Measurements from ENCODE around the gene TMEM182. TPM values are rescaled to one million over a fixed set of nuclear protein-coding genes. Genes with fewer than 3 reads are reported as not detected.

The TMEM182 gene
- total and polyA plus RNA-seq, 2 of the 4 experiments (the other 2 are of a cell fraction): 1.3 to 1.4 TPM

DNA sequence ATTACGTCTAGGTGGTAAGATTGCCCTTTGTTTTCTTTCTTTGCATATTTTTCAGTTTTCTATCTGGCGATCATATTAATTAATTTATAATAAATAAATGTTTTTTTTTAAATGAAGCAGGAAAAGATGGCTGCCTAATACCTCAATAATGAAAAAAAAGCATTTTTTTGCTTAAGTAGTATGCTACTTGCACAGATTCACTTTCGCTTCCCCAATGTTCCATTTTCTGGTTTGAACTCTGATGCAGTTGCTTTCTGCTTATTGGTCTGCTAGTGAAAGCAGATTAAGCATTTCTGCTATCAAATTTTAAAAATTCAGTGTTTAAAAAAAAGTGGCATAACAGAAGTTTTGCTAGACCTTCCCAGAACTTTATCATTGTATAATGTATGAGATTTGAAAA lies 11.9 kb upstream of the TMEM182 start:
- DNase-seq (no peak), ATAC-seq (ENCODE audit: low read depth) (no peak)
- Histone ChIP-seq H3K56ac (ENCODE audit: extremely low read depth, insufficient read depth, low read length) (no peak overlapping the region), H3K4me1 (ENCODE audit: control insufficient read depth, insufficient read depth, low read length) (no peaks in the 10 kb centered on the region), H2AK5ac (ENCODE audit: low read depth, low read length) (no peak overlapping the region), H2BK15ac (ENCODE audit: low read depth, low read length) (no peak overlapping the region), H3K9me1 (ENCODE audit: insufficient read depth, low read length) (no peaks in the 10 kb centered on the region), H3K4me2 (ENCODE audit: low read depth, low read length) (no peak overlapping the region), H3K4me3 (ENCODE audit: insufficient read depth, low read depth, low read length) (no peak overlapping the region), H3K18ac (ENCODE audit: low read depth, low read length) (no peak overlapping the region), H2BK5ac (ENCODE audit: low read depth, low read length, poor library complexity, severe bottlenecking) (no peak overlapping the region), H2BK120ac (ENCODE audit: low read depth, low read length) (no peak overlapping the region), H4K8ac (ENCODE audit: low read depth in 2 of 2, low read length in 2 of 2) (no peak overlapping the region), H4K91ac (ENCODE audit: insufficient read depth, low read depth, low read length) (no peak overlapping the region), H3K27me3 (ENCODE audit: control insufficient read depth, insufficient read depth, low read length) (no peaks in the 10 kb centered on the region; the same call in 1 of the 2 replicates), H4K20me1 (ENCODE audit: insufficient read depth, low read length) (no peaks in the 10 kb centered on the region), H2AK9ac (replicated peaks; ENCODE audit: low read depth, low read length, poor library complexity) (no peak overlapping the region), H3K4ac (ENCODE audit: low read depth, low read length) (no peak overlapping the region), H3K23ac (ENCODE audit: low read depth, low read length) (no peak overlapping the region), H3K9ac (ENCODE audit: low read depth, low read length) (no peak overlapping the region), H3K9me3 (ENCODE audit: control insufficient read depth, insufficient read depth, low read length) (no peaks in the 10 kb centered on the region), H3K79me1 (ENCODE audit: low read depth in 1 of 2, low read length in 2 of 2) (no peaks in the 10 kb centered on the region), H3K27ac (ENCODE audit: insufficient read depth, low read length) (no peak overlapping the region), H2AFZ (replicated peaks; ENCODE audit: low read length, poor library complexity) (no peak overlapping the region), H2BK20ac (ENCODE audit: low read depth, low read length) (no peak overlapping the region), H4K5ac (ENCODE audit: low read depth, low read length) (no peak overlapping the region), H3K14ac (replicated peaks; ENCODE audit: low read depth, low read length) (no peak overlapping the region), H3K36me3 (ENCODE audit: control insufficient read depth, insufficient read depth, low read length) (no peaks in the 10 kb centered on the region)
- dilution Hi-C loops (cut with HindIII; ENCODE audit: low sequenced_read_pairs, unreplicated experiment) (no loop called here), in situ Hi-C loops (cut with MboI; ENCODE audit: low sequenced_read_pairs) (no loop called here), intact Hi-C loops (cut with micrococcal nuclease) (no loop called here)
- POLR2A ChIA-PET (ENCODE audit: unreplicated experiment): no interaction called here
- no TSS peak for BruUV-seq (replicated peaks)
- TF ChIP-seq, protein P1, sequence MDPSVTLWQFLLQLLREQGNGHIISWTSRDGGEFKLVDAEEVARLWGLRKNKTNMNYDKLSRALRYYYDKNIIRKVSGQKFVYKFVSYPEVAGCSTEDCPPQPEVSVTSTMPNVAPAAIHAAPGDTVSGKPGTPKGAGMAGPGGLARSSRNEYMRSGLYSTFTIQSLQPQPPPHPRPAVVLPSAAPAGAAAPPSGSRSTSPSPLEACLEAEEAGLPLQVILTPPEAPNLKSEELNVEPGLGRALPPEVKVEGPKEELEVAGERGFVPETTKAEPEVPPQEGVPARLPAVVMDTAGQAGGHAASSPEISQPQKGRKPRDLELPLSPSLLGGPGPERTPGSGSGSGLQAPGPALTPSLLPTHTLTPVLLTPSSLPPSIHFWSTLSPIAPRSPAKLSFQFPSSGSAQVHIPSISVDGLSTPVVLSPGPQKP (IDR thresholded peaks at IDR 0.05; ENCODE audit: borderline replicate concordance, low read depth, low read length): no peak
- no peak for TF ChIP-seq RAD21 (IDR thresholded peaks at IDR 0.05; ENCODE audit: low read length)
- TF ChIP-seq BHLHE40 (IDR thresholded peaks at IDR 0.05; ENCODE audit: low read depth, low read length): no peak
- TF ChIP-seq RCOR1 (IDR thresholded peaks at IDR 0.05; ENCODE audit: insufficient replicate concordance, low read length): no peak
- no peak for TF ChIP-seq CHD1 (IDR thresholded peaks at IDR 0.05; ENCODE audit: low read depth, low read length)
- TF ChIP-seq FOS (IDR thresholded peaks at IDR 0.05; ENCODE audit: low read depth, low read length): no peak
- TF ChIP-seq SMC3 (IDR thresholded peaks at IDR 0.05; ENCODE audit: low read depth, low read length): no peak
- no peak for TF ChIP-seq NFE2L2 (IDR thresholded peaks at IDR 0.05; ENCODE audit: low read depth, low read length)
- TF ChIP-seq, protein P2, sequence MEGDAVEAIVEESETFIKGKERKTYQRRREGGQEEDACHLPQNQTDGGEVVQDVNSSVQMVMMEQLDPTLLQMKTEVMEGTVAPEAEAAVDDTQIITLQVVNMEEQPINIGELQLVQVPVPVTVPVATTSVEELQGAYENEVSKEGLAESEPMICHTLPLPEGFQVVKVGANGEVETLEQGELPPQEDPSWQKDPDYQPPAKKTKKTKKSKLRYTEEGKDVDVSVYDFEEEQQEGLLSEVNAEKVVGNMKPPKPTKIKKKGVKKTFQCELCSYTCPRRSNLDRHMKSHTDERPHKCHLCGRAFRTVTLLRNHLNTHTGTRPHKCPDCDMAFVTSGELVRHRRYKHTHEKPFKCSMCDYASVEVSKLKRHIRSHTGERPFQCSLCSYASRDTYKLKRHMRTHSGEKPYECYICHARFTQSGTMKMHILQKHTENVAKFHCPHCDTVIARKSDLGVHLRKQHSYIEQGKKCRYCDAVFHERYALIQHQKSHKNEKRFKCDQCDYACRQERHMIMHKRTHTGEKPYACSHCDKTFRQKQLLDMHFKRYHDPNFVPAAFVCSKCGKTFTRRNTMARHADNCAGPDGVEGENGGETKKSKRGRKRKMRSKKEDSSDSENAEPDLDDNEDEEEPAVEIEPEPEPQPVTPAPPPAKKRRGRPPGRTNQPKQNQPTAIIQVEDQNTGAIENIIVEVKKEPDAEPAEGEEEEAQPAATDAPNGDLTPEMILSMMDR (conservative IDR thresholded peaks at IDR 0.05; ENCODE audit: low read depth, low read length): no peak
- TF ChIP-seq, protein P3, sequence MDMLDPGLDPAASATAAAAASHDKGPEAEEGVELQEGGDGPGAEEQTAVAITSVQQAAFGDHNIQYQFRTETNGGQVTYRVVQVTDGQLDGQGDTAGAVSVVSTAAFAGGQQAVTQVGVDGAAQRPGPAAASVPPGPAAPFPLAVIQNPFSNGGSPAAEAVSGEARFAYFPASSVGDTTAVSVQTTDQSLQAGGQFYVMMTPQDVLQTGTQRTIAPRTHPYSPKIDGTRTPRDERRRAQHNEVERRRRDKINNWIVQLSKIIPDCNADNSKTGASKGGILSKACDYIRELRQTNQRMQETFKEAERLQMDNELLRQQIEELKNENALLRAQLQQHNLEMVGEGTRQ (IDR thresholded peaks at IDR 0.05; ENCODE audit: low read depth, low read length): no peak
- no peak for TF ChIP-seq POLR2A (IDR thresholded peaks at IDR 0.05; ENCODE audit: low read depth, low read length)
- TF ChIP-seq MXI1 (IDR thresholded peaks at IDR 0.05; ENCODE audit: borderline replicate concordance, low read depth, low read length): no peak
- no peak for TF ChIP-seq RFX5 (IDR thresholded peaks at IDR 0.05; ENCODE audit: low read depth, low read length)
- no peak for TF ChIP-seq MAFK (IDR thresholded peaks at IDR 0.05; ENCODE audit: low read depth, low read length)
- TF ChIP-seq MAZ (IDR thresholded peaks at IDR 0.05; ENCODE audit: borderline replicate concordance, low read depth, low read length): no peak
- TF ChIP-seq CEBPB (IDR thresholded peaks at IDR 0.05; ENCODE audit: low read depth, low read length): no peak
- CTCF ChIA-PET: no interaction called here
- WGBS, 2 experiments (ENCODE audit: extremely low coverage in 2 of 2, insufficient read length in 1 of 2): no CpG with 5 or more reads among the region's 3 CpGs

Measured in IMR-90 (cell line).